SK-N-SH (cell line): ENCODE data around the gene OR2B2. TPM values are rescaled to one million over a fixed set of nuclear protein-coding genes. Genes with fewer than 3 reads are reported as not detected.
"Not testable (repeated sequence)": the region's sequence is repeated elsewhere in the genome, so short reads cannot be mapped to it uniquely, and the experiment has no call there.

Experiments used
- CTCF ChIA-PET: fragments of 300-600, 350-600 bp; formaldehyde crosslinking; extraction: SDS; loops from one replicate; lab custom pipeline; 2021; lab: Yijun Ruan, JAX
- POLR2A ChIA-PET: fragments of 350-600 bp; sonication (Branson Sonifier 250); formaldehyde crosslinking; extraction: SDS; loops from one replicate; lab custom pipeline; 2020; ENCODE audit warnings: antibody characterized with exemption, inconsistent platforms; lab: Yijun Ruan, JAX
- DNase-seq: peaks from one replicate; pipeline ENCODE4 v3.0.0; 2012
- H2AFZ ChIP-seq: fragments of 200-600 bp; sonication (generic); 2 replicates; pipeline ENCODE4 v1.8.1; 2016; ENCODE audit warnings: antibody characterized with exemption, mild to moderate bottlenecking, low read depth
- H3F3A ChIP-seq: fragments of 200-600 bp; sonication (generic); replicated peaks from 2 replicates; pipeline ENCODE3; 2016; ENCODE audit warnings: antibody characterized with exemption, mild to moderate bottlenecking; ENCODE audit not compliant: insufficient read depth
- H3K27ac ChIP-seq, 2 experiments: fragments of 200-500 bp in 1 of 2; fragments of 200-600 bp in 1 of 2; sonication (Bioruptor generic) in 1 of 2; sonication (generic), shearing (Covaris generic) in 1 of 2; 2 replicates each; pipeline versions ENCODE4 v1.5.1 to v1.6.1; 2014 to 2016; ENCODE audit warnings: low read depth in 2 of 2, inconsistent platforms in 1 of 2, low read length in 1 of 2, mild to moderate bottlenecking in 1 of 2, mixed read lengths in 1 of 2
- H3K27me3 ChIP-seq: fragments of 200-600 bp; sonication (generic), shearing (Covaris generic); 2 replicates; pipeline ENCODE4 v1.6.1; 2016; ENCODE audit warnings: mixed run types; ENCODE audit not compliant: insufficient read depth
- H3K36me3 ChIP-seq, 2 experiments: fragments of 200-500 bp in 1 of 2; fragments of 200-600 bp in 1 of 2; sonication (Bioruptor generic) in 1 of 2; sonication (generic) in 1 of 2; replicated peaks in 1 of 2; 2 replicates each; pipeline versions ENCODE3 to v1.5.1; 2014 to 2016; ENCODE audit warnings: low read length in 1 of 2, mild to moderate bottlenecking in 1 of 2; ENCODE audit not compliant: insufficient read depth in 2 of 2, control insufficient read depth in 1 of 2
- H3K4me1 ChIP-seq, 2 experiments: fragments of 200-500 bp in 1 of 2; fragments of 200-600 bp in 1 of 2; sonication (Bioruptor generic) in 1 of 2; sonication (generic), shearing (Covaris generic) in 1 of 2; 2 replicates each; pipeline versions ENCODE4 v1.5.1 to v1.6.1; 2014 to 2016; ENCODE audit warnings: low read depth in 1 of 2, low read length in 1 of 2, mixed run types in 1 of 2; ENCODE audit not compliant: insufficient read depth in 2 of 2, control insufficient read depth in 1 of 2
- H3K4me2 ChIP-seq: fragments of 200-600 bp; sonication (generic), shearing (Covaris generic); 2 replicates; pipeline ENCODE4 v1.6.1; 2017; ENCODE audit warnings: mixed run types
- H3K4me3 ChIP-seq, 2 experiments: fragments of 200-500 bp in 1 of 2; fragments of 200-600 bp in 1 of 2; sonication (Bioruptor generic) in 1 of 2; sonication (generic), shearing (Covaris generic) in 1 of 2; 2 replicates each; pipeline versions ENCODE4 v1.5.1 to v1.8.1; 2014 to 2016; ENCODE audit warnings: low read depth in 2 of 2, inconsistent platforms in 1 of 2, low read length in 1 of 2, mild to moderate bottlenecking in 1 of 2, mixed read lengths in 1 of 2, moderate library complexity in 1 of 2
- H3K79me2 ChIP-seq: fragments of 200-600 bp; sonication (generic); 2 replicates; pipeline ENCODE4 v1.8.1; 2017; ENCODE audit warnings: mild to moderate bottlenecking; ENCODE audit not compliant: insufficient read depth
- H3K9ac ChIP-seq: fragments of 200-600 bp; sonication (generic); 2 replicates; pipeline ENCODE4 v1.6.1; 2017; ENCODE audit warnings: mixed run types
- H3K9me2 ChIP-seq: fragments of 200-600 bp; sonication (generic); 2 replicates; pipeline ENCODE4 v1.6.1; 2017; ENCODE audit warnings: mixed run types
- H3K9me3 ChIP-seq: fragments of 200-600 bp; sonication (generic); 2 replicates; pipeline ENCODE4 v1.6.1; 2017; ENCODE audit warnings: mixed run types, mild to moderate bottlenecking, moderate library complexity
- H4K20me1 ChIP-seq: fragments of 200-600 bp; sonication (generic); 2 replicates; pipeline ENCODE4 v1.6.1; 2017; ENCODE audit warnings: mild to moderate bottlenecking, mixed run types; ENCODE audit not compliant: insufficient read depth
- GABPA ChIP-seq: IDR thresholded peaks from 2 replicates; pipeline ENCODE4 v1.4.0; 2012; ENCODE audit warnings: low read depth, mild to moderate bottlenecking
- MAX ChIP-seq: IDR thresholded peaks from 2 replicates; pipeline ENCODE4 v1.4.0; 2012; ENCODE audit warnings: low read depth
- MXI1 ChIP-seq: IDR thresholded peaks from 2 replicates; pipeline ENCODE4 v1.6.1; 2012; ENCODE audit warnings: mild to moderate bottlenecking, low read depth, low read length, improper control_type of control experiment
- PBX3 ChIP-seq: IDR thresholded peaks from 2 replicates; pipeline ENCODE4; 2012
- REST ChIP-seq: IDR thresholded peaks from 2 replicates; pipeline ENCODE4 v1.6.1; 2012; ENCODE audit warnings: mild to moderate bottlenecking, low read depth, low read length, moderate library complexity
- RXRA ChIP-seq: IDR thresholded peaks from 2 replicates; pipeline ENCODE4 v1.4.0; 2012; ENCODE audit warnings: low read depth, mild to moderate bottlenecking, borderline replicate concordance
- TEAD4 ChIP-seq: IDR thresholded peaks from 2 replicates; pipeline ENCODE4 v1.4.0; 2012; ENCODE audit warnings: mild to moderate bottlenecking, borderline replicate concordance; ENCODE audit not compliant: insufficient read depth
- USF2 ChIP-seq: fragments of 150-350 bp; IDR thresholded peaks from 2 replicates; pipeline ENCODE4 v1.6.1; 2017; ENCODE audit warnings: antibody characterized with exemption, low read length, low read depth, borderline replicate concordance
- YY1 ChIP-seq: IDR thresholded peaks from 2 replicates; pipeline ENCODE4 v1.4.0; 2012; ENCODE audit warnings: low read depth, mild to moderate bottlenecking
- WGBS: methylation state at CpG from one replicate; pipeline ENCODE4 v1.1.6; 2017; ENCODE audit warnings: low lambda C conversion rate; 5-methylcytosine and 5-hydroxymethylcytosine counted together
- polyA plus RNA-seq, 3 experiments: library from polyadenylated mRNA; depleted of rRNA; stranded (reverse); fragments of >200 nt; gene quantifications; 2 replicates each; pipeline ENCODE4 v1.2.3, GENCODE V29; 2012
- TF ChIP-seq, protein P1 (sequence below): fragments of 200-600 bp; sonication (generic); IDR thresholded peaks from 2 replicates; pipeline ENCODE4 v1.6.1; 2017; ENCODE audit warnings: antibody characterized with exemption, mild to moderate bottlenecking, moderate library complexity

OR2B2 gene
- polyA plus RNA-seq, 1 of the 3 experiments (the other 2 are of a cell fraction): not detected

DNA sequence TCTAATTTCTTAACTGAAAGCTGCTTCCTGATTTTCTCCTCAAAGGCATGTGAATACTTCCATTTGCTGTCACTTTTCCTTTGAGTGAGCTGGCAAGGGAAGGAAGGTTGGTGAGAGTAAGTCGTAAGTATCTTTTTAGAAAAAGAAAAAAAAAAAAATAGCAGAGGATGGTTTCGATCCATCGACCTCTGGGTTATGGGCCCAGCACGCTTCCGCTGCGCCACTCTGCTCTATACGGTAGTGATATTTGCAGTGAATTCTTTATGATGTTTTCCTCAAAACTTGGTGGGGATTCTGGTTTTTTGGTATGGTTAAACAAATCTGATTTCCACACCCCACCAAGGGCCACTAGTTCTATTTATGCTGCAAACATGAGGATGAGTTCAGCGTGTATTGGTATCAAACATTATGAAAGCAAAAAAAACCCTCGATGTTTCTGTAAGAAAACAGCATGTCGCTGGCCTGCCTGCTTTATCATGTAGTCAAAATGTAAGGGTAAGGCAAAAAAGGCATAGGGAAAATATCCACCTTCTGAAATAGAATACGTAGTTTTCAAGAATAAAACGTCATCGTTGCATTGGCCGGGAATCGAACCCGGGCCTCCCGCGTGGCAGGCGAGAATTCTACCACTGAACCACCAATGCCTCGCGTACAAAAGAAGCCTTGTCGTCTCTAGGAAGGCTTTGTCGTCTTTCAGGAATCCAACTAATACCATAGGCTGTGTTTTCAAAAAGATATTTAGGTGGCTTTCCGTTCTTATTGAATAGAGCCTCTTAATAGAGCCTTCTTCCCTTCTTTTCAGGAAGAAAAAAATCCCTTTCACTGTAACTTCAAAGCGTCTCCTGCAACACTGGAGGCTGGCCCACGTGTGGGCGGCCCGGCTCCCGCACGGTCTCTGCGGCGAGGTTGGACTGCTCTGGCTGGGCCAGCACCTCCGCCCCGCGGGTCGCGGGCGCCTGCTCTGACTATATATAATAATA is 9.6 kb downstream of the OR2B2 start (continued):
- TF ChIP-seq USF2: no peak
- TF ChIP-seq PBX3: no peak
- peak; percentile 48 for TF ChIP-seq MAX
- TF ChIP-seq, protein P1, sequence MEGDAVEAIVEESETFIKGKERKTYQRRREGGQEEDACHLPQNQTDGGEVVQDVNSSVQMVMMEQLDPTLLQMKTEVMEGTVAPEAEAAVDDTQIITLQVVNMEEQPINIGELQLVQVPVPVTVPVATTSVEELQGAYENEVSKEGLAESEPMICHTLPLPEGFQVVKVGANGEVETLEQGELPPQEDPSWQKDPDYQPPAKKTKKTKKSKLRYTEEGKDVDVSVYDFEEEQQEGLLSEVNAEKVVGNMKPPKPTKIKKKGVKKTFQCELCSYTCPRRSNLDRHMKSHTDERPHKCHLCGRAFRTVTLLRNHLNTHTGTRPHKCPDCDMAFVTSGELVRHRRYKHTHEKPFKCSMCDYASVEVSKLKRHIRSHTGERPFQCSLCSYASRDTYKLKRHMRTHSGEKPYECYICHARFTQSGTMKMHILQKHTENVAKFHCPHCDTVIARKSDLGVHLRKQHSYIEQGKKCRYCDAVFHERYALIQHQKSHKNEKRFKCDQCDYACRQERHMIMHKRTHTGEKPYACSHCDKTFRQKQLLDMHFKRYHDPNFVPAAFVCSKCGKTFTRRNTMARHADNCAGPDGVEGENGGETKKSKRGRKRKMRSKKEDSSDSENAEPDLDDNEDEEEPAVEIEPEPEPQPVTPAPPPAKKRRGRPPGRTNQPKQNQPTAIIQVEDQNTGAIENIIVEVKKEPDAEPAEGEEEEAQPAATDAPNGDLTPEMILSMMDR: no peak
- peak; percentile 89 for TF ChIP-seq MXI1
- no peak for TF ChIP-seq GABPA
- TF ChIP-seq YY1: 0 out of 2 replicates have a peak, but pooled peaks have one; percentile 23
- TF ChIP-seq RXRA: no peak

DNA sequence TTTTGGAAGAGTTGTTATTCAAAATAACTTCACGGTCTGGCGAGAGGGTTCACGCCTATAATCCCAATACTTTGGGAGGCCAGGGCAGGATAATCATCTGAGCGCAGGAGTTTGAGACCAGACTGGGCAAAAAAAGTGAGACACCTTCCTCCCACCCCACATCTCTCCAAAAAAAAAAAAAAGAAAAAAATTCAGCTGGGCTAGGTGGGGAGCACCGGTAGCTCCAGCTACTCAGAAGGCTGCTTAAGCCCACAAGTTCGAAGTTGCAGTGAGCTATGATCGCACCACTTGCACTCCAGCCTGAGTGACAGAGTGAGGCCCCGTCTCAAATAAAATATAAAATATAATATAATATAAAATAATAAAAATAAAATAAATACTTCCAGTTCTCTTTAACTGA is 10.4 kb downstream of the OR2B2 start:
- TF ChIP-seq REST: no peak
- TF ChIP-seq TEAD4: no peak
- no peaks in the 10 kb centered on the region for H3K4me1 ChIP-seq
- H4K20me1 ChIP-seq: no peaks in the 10 kb centered on the region
- H3K4me2 ChIP-seq: 0 out of 2 replicates have a peak overlapping the region, but pooled peaks have one; percentile 76
- no peaks in the 10 kb centered on the region for H3K9me2 ChIP-seq
- ChIA-PET CTCF (no interaction called here), POLR2A (interaction anchor here (0.5 to 1.4 kb wide), 3 partner anchors 8 to 94 kb away, joined by 3 to 14 read pairs (median 5); a partner anchor contains a TSS)
- H3K79me2 ChIP-seq: no peaks in the 10 kb centered on the region
- DNase-seq: no peak
- H3K27me3 ChIP-seq: no peaks in the 10 kb centered on the region
- no peak overlapping the region for H2AFZ ChIP-seq
- no peaks in the 10 kb centered on the region for H3K36me3 ChIP-seq
- peaks cover 15% of the 10 kb centered on the region for H3F3A ChIP-seq
- no peak overlapping the region for H3K27ac ChIP-seq
- 91% methylated on average over 8 of the region's 8 CpGs for WGBS
- no peak overlapping the region for H3K4me3 ChIP-seq
- H3K9me3 ChIP-seq: no peaks in the 10 kb centered on the region
- H3K9ac ChIP-seq: no peak overlapping the region

DNA sequence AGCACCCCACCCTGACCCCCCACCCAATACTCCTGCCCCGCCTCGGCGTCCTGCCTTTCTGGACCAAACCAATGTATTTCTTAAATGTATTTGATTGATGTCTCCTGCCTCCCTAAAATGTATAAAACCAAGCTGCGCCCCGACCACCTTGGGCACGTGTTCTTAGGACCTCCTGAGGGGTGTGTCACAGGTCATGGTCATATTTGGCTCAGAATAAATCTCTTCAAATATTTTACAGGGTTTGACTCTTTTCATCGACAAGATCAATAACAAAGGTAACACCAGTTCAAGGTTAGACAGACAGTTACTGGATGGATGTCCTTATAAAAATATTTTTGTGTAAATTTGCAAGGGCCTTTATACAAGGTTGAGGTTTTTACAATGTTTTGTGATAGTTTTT is 12.0 kb downstream of the OR2B2 start:
- H3K27ac ChIP-seq, H3K79me2 ChIP-seq, H3K4me1 ChIP-seq, H4K20me1 ChIP-seq, H3K27me3 ChIP-seq, H3K4me2 ChIP-seq, DNase-seq, H2AFZ ChIP-seq, POLR2A ChIA-PET, H3K9me3 ChIP-seq, H3K4me3 ChIP-seq, H3K36me3 ChIP-seq, H3K9ac ChIP-seq, CTCF ChIA-PET, H3K9me2 ChIP-seq: not testable (repeated sequence)
- 92% methylated on average over 7 of the region's 7 CpGs for WGBS
- peaks cover 19% of the 10 kb centered on the region for H3F3A ChIP-seq
